GM18867 (cell line): ENCODE measurements around the gene ZNF30.
"Not testable (repeated sequence)": the region's sequence is repeated elsewhere in the genome, so short reads cannot be mapped to it uniquely, and the experiment has no call there.

ENCODE experiments used
- ATAC-seq: cut with Tn5 transposase; IDR thresholded peaks from one replicate; pipeline ENCODE4 v1.9.1; 2021; ENCODE audit warnings: mild to moderate bottlenecking, moderate library complexity; ENCODE audit not compliant: unreplicated experiment

Gene ZNF30

DNA sequence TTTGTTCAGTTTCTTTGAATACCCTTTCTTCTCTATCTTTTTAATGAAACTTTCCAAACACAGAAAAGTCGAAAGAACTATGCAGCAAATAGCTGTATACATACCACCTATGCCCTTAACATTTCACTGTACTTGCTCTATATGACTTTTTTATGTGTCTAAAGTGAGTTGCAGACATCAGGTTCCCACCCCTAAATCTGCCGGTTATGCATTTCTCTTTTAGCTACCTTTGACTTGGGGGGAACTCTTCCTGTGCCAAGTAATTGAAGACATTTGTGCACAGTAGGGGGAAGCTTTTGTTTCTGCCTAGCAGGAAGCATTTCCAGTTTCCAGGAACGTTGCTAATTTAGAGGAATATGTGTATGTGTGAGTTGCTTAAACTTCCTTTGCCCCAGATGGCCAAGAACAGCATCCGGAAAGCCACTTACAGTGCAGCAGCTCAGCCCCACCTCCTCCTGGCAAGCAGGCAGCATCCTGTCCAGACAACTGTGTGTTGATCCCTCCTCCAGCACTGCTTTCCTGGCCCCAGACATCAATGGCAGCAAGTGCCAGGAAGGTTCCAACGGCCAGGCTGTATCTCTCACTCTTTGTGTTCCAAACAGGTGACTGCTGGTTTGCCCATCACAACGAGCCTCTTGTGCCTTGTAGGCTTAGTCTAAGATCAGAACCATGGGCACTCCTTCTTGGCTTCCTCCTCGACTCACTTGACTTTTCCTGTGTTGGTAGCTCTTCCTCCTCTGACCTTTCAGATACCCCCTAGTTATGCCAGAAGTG, 58.7 kb downstream of the ZNF30 start:
- no peak for ATAC-seq

- no peak for ATAC-seq
These were observed 61.4 kb downstream of the ZNF30 start for GRCh38 chr19:34988119-34988518.

- ATAC-seq: no peak
These were observed 62.6 kb downstream of the ZNF30 start for GRCh38 chr19:34989298-34989697.

DNA sequence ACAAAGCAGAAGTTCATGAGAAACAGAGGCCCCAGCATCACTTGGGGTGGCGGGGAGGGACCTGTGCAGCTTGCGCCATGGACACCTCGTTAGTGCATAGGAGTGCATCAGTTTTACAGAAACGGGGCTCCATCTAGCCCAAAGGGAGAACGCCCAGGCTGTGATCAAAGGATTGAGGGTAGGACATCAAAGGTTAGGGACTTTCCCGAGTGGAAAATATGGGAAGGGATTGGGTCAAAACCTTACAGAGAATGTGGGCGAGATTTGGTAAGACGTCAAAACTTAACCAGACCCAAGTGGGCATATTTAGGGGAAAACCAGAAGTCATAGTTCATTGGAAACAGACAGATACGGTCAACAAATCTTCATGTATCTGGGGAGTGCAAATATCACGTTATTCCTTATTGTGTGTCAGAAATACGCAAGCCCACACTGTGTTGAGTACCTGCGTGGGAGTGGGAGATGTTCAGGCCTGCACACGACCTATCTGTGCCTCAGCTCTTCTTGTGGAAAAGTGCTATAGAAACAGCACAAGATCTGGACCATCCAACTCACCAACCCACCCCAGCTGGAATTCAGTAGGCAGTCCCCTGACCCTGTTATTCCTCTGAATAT, 64.0 kb downstream of the ZNF30 start:
- ATAC-seq: no peak

GRCh38 chr19:34991542-34992333, 65.0 kb downstream of the ZNF30 start:
- ATAC-seq: no peak

DNA sequence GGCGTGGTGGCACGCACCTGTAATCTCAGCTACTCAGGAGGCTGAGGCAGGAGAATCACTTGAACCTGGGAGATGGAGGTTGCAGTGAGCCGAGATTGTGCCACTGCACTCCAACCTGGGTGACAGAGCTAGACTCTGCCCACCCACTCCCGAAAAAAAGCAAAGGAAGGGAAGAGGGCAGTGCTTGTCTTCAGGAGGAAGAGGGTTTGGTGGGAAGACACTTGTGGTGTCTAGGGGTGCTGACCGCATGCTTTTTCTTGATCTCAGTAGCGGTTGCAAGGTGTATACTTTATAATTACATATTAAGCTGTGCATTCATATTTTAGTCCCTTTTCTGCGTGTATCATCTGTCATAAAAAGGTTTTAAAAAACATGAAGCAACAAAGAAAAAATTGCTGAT, 65.9 kb downstream of the ZNF30 start:
- not testable (repeated sequence) for ATAC-seq

DNA sequence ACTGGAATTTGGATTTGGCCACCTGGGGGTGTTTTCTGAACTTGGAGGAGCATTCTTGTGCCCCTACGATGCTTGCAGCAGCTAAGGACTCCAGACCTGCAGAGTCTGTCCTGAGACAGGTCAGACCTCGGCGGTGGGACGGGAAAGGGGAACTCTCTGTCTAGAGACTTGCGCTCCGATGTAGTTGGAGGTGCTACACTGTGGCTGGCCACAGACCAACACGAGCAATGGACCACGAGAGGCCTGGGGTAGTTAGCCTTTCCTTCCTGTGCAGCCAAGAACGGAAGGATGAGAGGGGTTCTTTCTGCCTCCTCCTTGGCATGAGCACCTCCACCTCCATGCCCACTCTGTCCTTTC, 67.6 kb downstream of the ZNF30 start:
- no peak for ATAC-seq
